ENCODE results near the gene GSE1.

GRCh38 chr16:85604145-85604705 lies 8.9 kb upstream of the GSE1 start:
- TF ChIP-seq CTCF (conservative IDR thresholded peaks at IDR 0.05 in 1 of 2, IDR thresholded peaks at IDR 0.05 in 1 of 2; ENCODE audit: extremely low read depth in 1 of 2, insufficient read depth in 1 of 2, low read depth in 1 of 2, low read length in 2 of 2), result no peak
- TF ChIP-seq EZH2 (IDR thresholded peaks at IDR 0.05; ENCODE audit: borderline replicate concordance, low read length), result no peak

Measured in mammary epithelial cell (primary cell).